HL-60 (cell line): ENCODE data around the gene MYCBP.

Experiments used
- POLR2AphosphoS5 ChIP-seq: IDR thresholded peaks from 2 replicates; pipeline ENCODE4 v1.6.1; 2012; ENCODE audit warnings: low read depth
- TF ChIP-seq, protein P1 (sequence below): IDR thresholded peaks from one replicate; pipeline ENCODE4 v1.5.1; 2011; ENCODE audit warnings: low read length, control low read depth, inconsistent platforms; ENCODE audit not compliant: insufficient read depth

GRCh38 chr1:38829368-38829767 is 43.8 kb downstream of the MYCBP start:
- TF ChIP-seq, protein P1, sequence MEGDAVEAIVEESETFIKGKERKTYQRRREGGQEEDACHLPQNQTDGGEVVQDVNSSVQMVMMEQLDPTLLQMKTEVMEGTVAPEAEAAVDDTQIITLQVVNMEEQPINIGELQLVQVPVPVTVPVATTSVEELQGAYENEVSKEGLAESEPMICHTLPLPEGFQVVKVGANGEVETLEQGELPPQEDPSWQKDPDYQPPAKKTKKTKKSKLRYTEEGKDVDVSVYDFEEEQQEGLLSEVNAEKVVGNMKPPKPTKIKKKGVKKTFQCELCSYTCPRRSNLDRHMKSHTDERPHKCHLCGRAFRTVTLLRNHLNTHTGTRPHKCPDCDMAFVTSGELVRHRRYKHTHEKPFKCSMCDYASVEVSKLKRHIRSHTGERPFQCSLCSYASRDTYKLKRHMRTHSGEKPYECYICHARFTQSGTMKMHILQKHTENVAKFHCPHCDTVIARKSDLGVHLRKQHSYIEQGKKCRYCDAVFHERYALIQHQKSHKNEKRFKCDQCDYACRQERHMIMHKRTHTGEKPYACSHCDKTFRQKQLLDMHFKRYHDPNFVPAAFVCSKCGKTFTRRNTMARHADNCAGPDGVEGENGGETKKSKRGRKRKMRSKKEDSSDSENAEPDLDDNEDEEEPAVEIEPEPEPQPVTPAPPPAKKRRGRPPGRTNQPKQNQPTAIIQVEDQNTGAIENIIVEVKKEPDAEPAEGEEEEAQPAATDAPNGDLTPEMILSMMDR: no peak
- TF ChIP-seq POLR2AphosphoS5: no peak
